Measurements from ENCODE around the gene MAST4. TPM values are rescaled to one million over a fixed set of nuclear protein-coding genes. Genes with fewer than 3 reads are reported as not detected.

Gene MAST4
- total RNA-seq, 2 donors from 2014 or later, result 36.8 to 45.7 TPM

DNA sequence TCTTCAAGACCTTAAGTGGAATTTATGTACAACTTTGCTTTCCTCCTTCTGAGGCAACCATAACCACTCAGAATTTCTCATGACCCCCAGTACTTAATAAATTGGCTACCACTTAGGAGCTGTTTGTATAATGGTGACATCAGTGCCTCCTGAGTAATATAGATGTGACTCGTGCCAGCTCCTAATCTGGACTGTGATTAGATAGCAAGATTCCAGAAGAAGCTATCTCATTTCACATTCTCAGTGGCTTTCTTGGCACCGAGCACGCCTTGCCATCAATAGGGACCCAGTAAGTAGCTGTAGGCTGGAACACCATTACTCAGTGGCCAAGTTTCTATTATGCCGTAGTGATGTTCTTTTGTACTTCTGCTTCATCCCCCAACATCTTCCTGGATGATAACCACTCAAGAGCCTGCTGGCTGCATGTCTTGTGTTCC lies 371.7 kb downstream of the MAST4 start:
- 90% methylated on average over 4 of the region's 4 CpGs for WGBS
- Histone ChIP-seq H3K4me3 (no peak overlapping the region), H3K4me1 (replicated peaks) (no peaks in the 10 kb centered on the region), H3K36me3 (no peaks in the 10 kb centered on the region), H3K27ac (no peak overlapping the region), H3K9me3 (no peaks in the 10 kb centered on the region), H3K27me3 (replicated peaks; ENCODE audit: insufficient read depth) (no peaks in the 10 kb centered on the region)
- intact Hi-C loops (cut with DNase I), result no loop called here
- TF ChIP-seq POLR2AphosphoS5 (IDR thresholded peaks at IDR 0.05) (no peak), POLR2A (IDR thresholded peaks at IDR 0.05) (no peak), CTCF (IDR thresholded peaks at IDR 0.05) (no peak)
- no peak for DNase-seq (ENCODE audit: low spot score)

- Histone ChIP-seq H3K4me3 (no peak overlapping the region), H3K27me3 (replicated peaks; ENCODE audit: insufficient read depth) (no peaks in the 10 kb centered on the region), H3K4me1 (replicated peaks) (no peaks in the 10 kb centered on the region), H3K36me3 (no peaks in the 10 kb centered on the region), H3K27ac (no peak overlapping the region), H3K9me3 (no peaks in the 10 kb centered on the region)
- no peak for DNase-seq (ENCODE audit: low spot score)
- intact Hi-C loops (cut with DNase I), result no loop called here
- WGBS, result 97% methylated on average over 4 of the region's 4 CpGs
- TF ChIP-seq POLR2AphosphoS5 (IDR thresholded peaks at IDR 0.05), result no peak
- no peak for TF ChIP-seq CTCF (IDR thresholded peaks at IDR 0.05)
- TF ChIP-seq POLR2A (IDR thresholded peaks at IDR 0.05), result no peak
These were observed 373.3 kb downstream of the MAST4 start for GRCh38 chr5:66969484-66969883.

GRCh38 chr5:66969963-66970362 lies 373.8 kb downstream of the MAST4 start:
- TF ChIP-seq POLR2AphosphoS5 (IDR thresholded peaks at IDR 0.05) (no peak), CTCF (IDR thresholded peaks at IDR 0.05) (no peak), POLR2A (IDR thresholded peaks at IDR 0.05) (no peak)
- 82% methylated on average over 2 of the region's 2 CpGs for WGBS
- Histone ChIP-seq H3K36me3 (no peaks in the 10 kb centered on the region), H3K4me1 (replicated peaks) (no peaks in the 10 kb centered on the region), H3K4me3 (no peak overlapping the region), H3K27me3 (replicated peaks; ENCODE audit: insufficient read depth) (no peaks in the 10 kb centered on the region), H3K9me3 (no peaks in the 10 kb centered on the region), H3K27ac (no peak overlapping the region)
- intact Hi-C loops (cut with DNase I), result no loop called here
- no peak for DNase-seq (ENCODE audit: low spot score)

DNA sequence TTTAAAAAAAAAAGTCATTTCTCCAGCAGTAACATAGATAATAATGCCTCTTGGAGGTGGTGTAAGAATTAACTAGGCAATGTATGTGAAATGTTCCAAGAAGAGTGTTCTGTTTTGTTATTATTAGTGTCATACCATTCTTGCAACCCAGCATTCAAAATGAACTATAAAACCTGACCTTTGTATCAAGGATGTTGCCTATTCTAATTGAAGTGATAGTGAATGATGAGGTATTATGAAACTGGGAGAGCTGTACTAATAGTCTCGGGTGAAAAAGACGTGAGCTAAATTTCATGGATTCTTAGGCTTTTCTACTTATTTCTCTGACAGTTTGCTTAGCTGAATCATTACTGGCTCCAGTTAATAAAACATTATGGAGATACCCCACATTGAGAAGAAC lies 375.8 kb downstream of the MAST4 start:
- H3K36me3 ChIP-seq, result no peaks in the 10 kb centered on the region
- 53% methylated on average over 2 of the region's 2 CpGs for WGBS
- TF ChIP-seq CTCF (IDR thresholded peaks at IDR 0.05), result no peak
- TF ChIP-seq POLR2A (IDR thresholded peaks at IDR 0.05), result no peak
- TF ChIP-seq POLR2AphosphoS5 (IDR thresholded peaks at IDR 0.05), result no peak
- no peak for DNase-seq (ENCODE audit: low spot score)
- H3K4me3 ChIP-seq, result no peak overlapping the region
- no peak overlapping the region for H3K27ac ChIP-seq
- no peaks in the 10 kb centered on the region for H3K27me3 ChIP-seq (replicated peaks; ENCODE audit: insufficient read depth)
- no peaks in the 10 kb centered on the region for H3K9me3 ChIP-seq
- H3K4me1 ChIP-seq (replicated peaks), result no peaks in the 10 kb centered on the region
- intact Hi-C loops (cut with DNase I), result no loop called here

- TF ChIP-seq POLR2AphosphoS5 (IDR thresholded peaks at IDR 0.05), result no peak
- TF ChIP-seq POLR2A (IDR thresholded peaks at IDR 0.05), result no peak
- no peak for TF ChIP-seq CTCF (IDR thresholded peaks at IDR 0.05)
- intact Hi-C loops (cut with DNase I), result no loop called here
These were observed 378.1 kb downstream of the MAST4 start for GRCh38 chr5:66974256-66974655.

More at GRCh38 chr5:66974256-66974655, 378.1 kb downstream of the MAST4 start:
- WGBS, result 84% methylated on average over 6 of the region's 6 CpGs
- H3K27me3 ChIP-seq (replicated peaks; ENCODE audit: insufficient read depth), result no peaks in the 10 kb centered on the region
- H3K4me1 ChIP-seq (replicated peaks), result no peaks in the 10 kb centered on the region
- DNase-seq (ENCODE audit: low spot score), result no peak
- H3K36me3 ChIP-seq, result no peaks in the 10 kb centered on the region
- no peak overlapping the region for H3K4me3 ChIP-seq
- H3K27ac ChIP-seq, result no peak overlapping the region
- no peaks in the 10 kb centered on the region for H3K9me3 ChIP-seq
